ENCODE results near the gene MMEL1. TPM values are rescaled to one million over a fixed set of nuclear protein-coding genes. Genes with fewer than 3 reads are reported as not detected.

Gene MMEL1
- total RNA-seq, 1 donor from 2014 or later = 3.4 TPM

Other genes with a start within 250 kb of the MMEL1 start
- gene MORN1, start 241.5 kb downstream of the MMEL1 start, total RNA-seq = 21.6 to 25.0 TPM (median 24.3 TPM) in 3 replicates
- 94.5 to 103 TPM (median 95.1 TPM) in 3 replicates for gene RER1, start 241.2 kb downstream of the MMEL1 start, total RNA-seq
- gene PEX10, start 220.5 kb downstream of the MMEL1 start, total RNA-seq = 25.8 to 26.6 TPM (median 25.9 TPM) in 3 replicates
- gene PLCH2, start 156.7 kb downstream of the MMEL1 start, total RNA-seq = 1.7 to 2.1 TPM (median 1.8 TPM) in 3 replicates
- 43.1 to 50.8 TPM (median 45.4 TPM) in 3 replicates for gene PANK4, start 106.4 kb downstream of the MMEL1 start, total RNA-seq
- gene HES5, start 102.8 kb downstream of the MMEL1 start, total RNA-seq = not detected in 3 replicates
- gene TNFRSF14, start 76.6 kb downstream of the MMEL1 start, total RNA-seq = 1.1 to 1.3 TPM (median 1.2 TPM) in 3 replicates
- 33.4 to 37.1 TPM (median 34.7 TPM) in 3 replicates for gene PRXL2B, start 46.2 kb downstream of the MMEL1 start, total RNA-seq
- gene TTC34, start 168.7 kb upstream of the MMEL1 start, total RNA-seq = 3.5 to 3.6 TPM (median 3.5 TPM) in 3 replicates